Smooth muscle cell of the brain vasculature (primary cell): ENCODE results near the gene CRYAB.

Source experiments
- DNase-seq: peaks from one replicate; pipeline ENCODE4 v3.0.0-alpha.2; 2012; ENCODE audit warnings: low read depth, low spot score

Gene CRYAB

GRCh38 chr11:111911563-111912401 is at the start of gene CRYAB:
TSS of gene CRYAB (minus strand) at chr11:111911770. CDS start at chr11:111911724, 46 bp downstream.
- DNase-seq, result no peak

- no peak for DNase-seq
Observed at GRCh38 chr11:111960916-111961315, 49.3 kb upstream of the CRYAB start.

GRCh38 chr11:111957663-111958444 is 46.3 kb upstream of the CRYAB start:
- no peak for DNase-seq

- DNase-seq, result no peak
Observed at GRCh38 chr11:111954154-111954553, 42.6 kb upstream of the CRYAB start.

- no peak for DNase-seq
Observed at GRCh38 chr11:111951565-111951964, 40.0 kb upstream of the CRYAB start.

GRCh38 chr11:111949519-111950426 is 38.2 kb upstream of the CRYAB start:
- DNase-seq, result no peak

GRCh38 chr11:111947143-111947542 is 35.6 kb upstream of the CRYAB start:
- DNase-seq, result no peak

- no peak for DNase-seq
Observed at GRCh38 chr11:111946499-111946898, 34.9 kb upstream of the CRYAB start.

GRCh38 chr11:111945198-111945597 is 33.6 kb upstream of the CRYAB start:
- no peak for DNase-seq

GRCh38 chr11:111944651-111945051 is 33.1 kb upstream of the CRYAB start:
- DNase-seq, result no peak

GRCh38 chr11:111944139-111944538 is 32.6 kb upstream of the CRYAB start:
- DNase-seq, result no peak

GRCh38 chr11:111942829-111943228 is 31.3 kb upstream of the CRYAB start:
- no peak for DNase-seq

- DNase-seq, result no peak
Observed at GRCh38 chr11:111941963-111942362, 30.4 kb upstream of the CRYAB start.

GRCh38 chr11:111939836-111940604 is 28.4 kb upstream of the CRYAB start:
- DNase-seq, result no peak

- no peak for DNase-seq
Observed at GRCh38 chr11:111938687-111939160, 27.2 kb upstream of the CRYAB start.

GRCh38 chr11:111937844-111938243 is 26.3 kb upstream of the CRYAB start:
- no peak for DNase-seq

- no peak for DNase-seq
Observed at GRCh38 chr11:111937461-111937769, 25.8 kb upstream of the CRYAB start.

GRCh38 chr11:111936040-111936540 is 24.5 kb upstream of the CRYAB start:
- no peak for DNase-seq

GRCh38 chr11:111935317-111936039 is 23.9 kb upstream of the CRYAB start:
- DNase-seq, result no peak

GRCh38 chr11:111934306-111934705 is 22.7 kb upstream of the CRYAB start:
- no peak for DNase-seq
